ENCODE data around the gene TNMD.
A peak's percentile ranks its signal among the peaks of the same experiment; 100 is the strongest.

GRCh38 chrX:100647095-100647494 lies 62.4 kb downstream of the TNMD start:
- TF ChIP-seq, protein P1, sequence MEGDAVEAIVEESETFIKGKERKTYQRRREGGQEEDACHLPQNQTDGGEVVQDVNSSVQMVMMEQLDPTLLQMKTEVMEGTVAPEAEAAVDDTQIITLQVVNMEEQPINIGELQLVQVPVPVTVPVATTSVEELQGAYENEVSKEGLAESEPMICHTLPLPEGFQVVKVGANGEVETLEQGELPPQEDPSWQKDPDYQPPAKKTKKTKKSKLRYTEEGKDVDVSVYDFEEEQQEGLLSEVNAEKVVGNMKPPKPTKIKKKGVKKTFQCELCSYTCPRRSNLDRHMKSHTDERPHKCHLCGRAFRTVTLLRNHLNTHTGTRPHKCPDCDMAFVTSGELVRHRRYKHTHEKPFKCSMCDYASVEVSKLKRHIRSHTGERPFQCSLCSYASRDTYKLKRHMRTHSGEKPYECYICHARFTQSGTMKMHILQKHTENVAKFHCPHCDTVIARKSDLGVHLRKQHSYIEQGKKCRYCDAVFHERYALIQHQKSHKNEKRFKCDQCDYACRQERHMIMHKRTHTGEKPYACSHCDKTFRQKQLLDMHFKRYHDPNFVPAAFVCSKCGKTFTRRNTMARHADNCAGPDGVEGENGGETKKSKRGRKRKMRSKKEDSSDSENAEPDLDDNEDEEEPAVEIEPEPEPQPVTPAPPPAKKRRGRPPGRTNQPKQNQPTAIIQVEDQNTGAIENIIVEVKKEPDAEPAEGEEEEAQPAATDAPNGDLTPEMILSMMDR (IDR thresholded peaks at IDR 0.05), result peak in 1 of 7 experiments; percentile 4
- TF ChIP-seq POLR2A (IDR thresholded peaks at IDR 0.05), result no peak
